Neural cell (in vitro differentiated cells): ENCODE measurements around the gene SLC25A47. TPM values are rescaled to one million over a fixed set of nuclear protein-coding genes. Genes with fewer than 3 reads are reported as not detected.

Source experiments
- H2AFZ ChIP-seq: fragments of 200-600, 300-800 bp; sonication (generic), shearing (Covaris generic); 2 replicates; pipeline ENCODE4 v1.6.0; 2014; ENCODE audit warnings: low read depth, mild to moderate bottlenecking, antibody characterized with exemption, low read length, moderate library complexity
- H3F3A ChIP-seq: fragments of 200-600 bp; shearing (Covaris generic); 2 replicates; pipeline ENCODE4 v1.6.1; 2016; ENCODE audit warnings: mild to moderate bottlenecking, moderate library complexity, mixed read lengths, antibody characterized with exemption, low read length; ENCODE audit not compliant: insufficient read depth, poor library complexity, severe bottlenecking
- H3K27ac ChIP-seq: fragments of 200-600, 300-800 bp; sonication (generic), shearing (Covaris generic); 2 replicates; pipeline ENCODE4 v1.5.1; 2014; ENCODE audit warnings: mild to moderate bottlenecking, low read length, moderate library complexity
- H3K27me3 ChIP-seq: fragments of 300-800, 200-600 bp; sonication (generic), shearing (Covaris generic); 2 replicates; pipeline ENCODE4 v1.6.0; 2014; ENCODE audit warnings: mild to moderate bottlenecking, low read depth, low read length, moderate library complexity; ENCODE audit not compliant: insufficient read depth
- H3K36me3 ChIP-seq: fragments of 300-800, 200-600 bp; sonication (generic), shearing (Covaris generic); 2 replicates; pipeline ENCODE4 v1.5.1; 2014; ENCODE audit warnings: mild to moderate bottlenecking, antibody characterized with exemption, low read length, moderate library complexity; ENCODE audit not compliant: insufficient read depth
- H3K4me2 ChIP-seq: fragments of 300-800, 200-600 bp; sonication (generic), shearing (Covaris generic); 2 replicates; pipeline ENCODE4 v1.6.0; 2014; ENCODE audit warnings: mild to moderate bottlenecking, low read length
- H3K4me3 ChIP-seq: fragments of 300-800, 200-600 bp; sonication (generic), shearing (Covaris generic); 2 replicates; pipeline ENCODE4 v1.5.1; 2014; ENCODE audit warnings: mild to moderate bottlenecking, low read length, moderate library complexity
- H3K79me2 ChIP-seq: fragments of 200-600 bp; shearing (Covaris generic); replicated peaks from 2 replicates; pipeline ENCODE4 v1.6.0; 2014; ENCODE audit warnings: mild to moderate bottlenecking, low read length, moderate library complexity; ENCODE audit not compliant: insufficient read depth
- H3K9ac ChIP-seq: fragments of 300-800, 200-600 bp; sonication (generic), shearing (Covaris generic); 2 replicates; pipeline ENCODE4 v1.6.1; 2016; ENCODE audit warnings: mild to moderate bottlenecking, low read length, mixed read lengths
- H3K9me2 ChIP-seq: fragments of 200-600 bp; shearing (Covaris generic); 2 replicates; pipeline ENCODE4 v1.6.1; 2016; ENCODE audit warnings: mild to moderate bottlenecking, low read length, mixed read lengths; ENCODE audit not compliant: insufficient read depth
- H3K9me3 ChIP-seq: fragments of 200-600, 300-800 bp; sonication (generic), shearing (Covaris generic); 2 replicates; pipeline ENCODE4 v1.6.1; 2016; ENCODE audit warnings: mild to moderate bottlenecking, mixed run types, low read length, moderate library complexity, mixed read lengths
- H4K20me1 ChIP-seq: fragments of 200-600 bp; shearing (Covaris generic); 2 replicates; pipeline ENCODE4 v1.6.1; 2016; ENCODE audit warnings: mild to moderate bottlenecking, mixed run types; ENCODE audit not compliant: insufficient read depth
- EP300 ChIP-seq: fragments of 450-650 bp; conservative IDR thresholded peaks from 2 replicates; pipeline ENCODE4 v1.6.1; 2014; ENCODE audit warnings: antibody characterized with exemption, mild to moderate bottlenecking, moderate library complexity; ENCODE audit not compliant: poor library complexity, severe bottlenecking
- EZH2 ChIP-seq: fragments of 200-600, 300-800 bp; shearing (Covaris generic), sonication (generic); IDR thresholded peaks from 2 replicates; pipeline ENCODE4 v1.6.1; 2014; ENCODE audit warnings: antibody characterized with exemption, low read length, borderline replicate concordance, mild to moderate bottlenecking; ENCODE audit not compliant: insufficient read depth, poor library complexity, severe bottlenecking
- MXI1 ChIP-seq: fragments of 450-650 bp; conservative IDR thresholded peaks from 2 replicates; pipeline ENCODE4 v1.6.1; 2014; ENCODE audit warnings: antibody characterized with exemption, mild to moderate bottlenecking; ENCODE audit not compliant: poor library complexity, severe bottlenecking
- POLR2AphosphoS5 ChIP-seq: IDR thresholded peaks from 2 replicates; pipeline ENCODE4 v1.6.1; 2012
- RAD21 ChIP-seq: fragments of 450-650 bp; conservative IDR thresholded peaks from 2 replicates; pipeline ENCODE4 v1.6.1; 2014; ENCODE audit warnings: antibody characterized with exemption, mild to moderate bottlenecking, moderate library complexity
- REST ChIP-seq: IDR thresholded peaks from 2 replicates; pipeline ENCODE4 v1.6.1; 2012; ENCODE audit warnings: borderline replicate concordance
- SMC3 ChIP-seq: fragments of 450-650 bp; conservative IDR thresholded peaks from 2 replicates; pipeline ENCODE4 v1.6.1; 2014; ENCODE audit warnings: antibody characterized with exemption, mild to moderate bottlenecking, moderate library complexity; ENCODE audit not compliant: poor library complexity
- TAF1 ChIP-seq: IDR thresholded peaks from 2 replicates; pipeline ENCODE4 v1.6.1; 2012; ENCODE audit warnings: low read depth
- polyA plus RNA-seq: library from polyadenylated mRNA; depleted of rRNA; stranded (reverse); fragments of >200 nt; gene quantifications from 2 replicates; pipeline ENCODE4 v1.2.3, GENCODE V29; 2014
- TF ChIP-seq, protein P1 (sequence below): fragments of 450-650 bp; IDR thresholded peaks from 2 replicates; pipeline ENCODE4 v1.5.1; 2014; ENCODE audit warnings: antibody characterized with exemption, mild to moderate bottlenecking, moderate library complexity; ENCODE audit not compliant: poor library complexity, severe bottlenecking

SLC25A47 gene
- polyA plus RNA-seq, 1 donor from 2014 or later = not detected

DNA sequence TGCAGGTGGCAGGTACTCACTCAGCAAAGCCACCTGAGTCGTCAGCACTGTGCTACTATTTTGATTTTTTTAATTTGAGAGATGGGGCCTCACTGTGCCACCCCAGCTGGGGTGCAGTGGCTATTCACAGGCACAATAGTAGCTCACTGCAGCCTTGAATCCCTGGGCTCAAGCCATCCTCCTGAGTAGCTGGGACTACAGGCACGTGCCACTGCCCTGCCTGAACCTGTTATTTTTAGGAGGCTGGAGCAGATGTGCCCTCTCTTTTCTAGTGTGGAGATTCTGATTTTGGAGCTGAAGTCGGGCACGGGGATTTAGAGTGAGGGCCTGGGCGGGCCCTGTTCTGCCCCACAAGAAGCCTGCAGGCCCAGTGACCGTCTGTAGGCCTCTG, 17.3 kb downstream of the SLC25A47 start:
- H3K4me2 ChIP-seq = no peak overlapping the region
- no peaks in the 10 kb centered on the region for H3K9me3 ChIP-seq
- H2AFZ ChIP-seq = no peak overlapping the region
- H3K27me3 ChIP-seq = no peaks in the 10 kb centered on the region
- H3K79me2 ChIP-seq = no peaks in the 10 kb centered on the region
- H4K20me1 ChIP-seq = no peaks in the 10 kb centered on the region
- H3K4me3 ChIP-seq = no peak overlapping the region
- H3K36me3 ChIP-seq = no peaks in the 10 kb centered on the region
- TF ChIP-seq EP300 (no peak), EZH2 (no peak), RAD21 (no peak), POLR2AphosphoS5 (no peak), REST (no peak), MXI1 (no peak), TAF1 (no peak), SMC3 (no peak)
- TF ChIP-seq, protein P1, sequence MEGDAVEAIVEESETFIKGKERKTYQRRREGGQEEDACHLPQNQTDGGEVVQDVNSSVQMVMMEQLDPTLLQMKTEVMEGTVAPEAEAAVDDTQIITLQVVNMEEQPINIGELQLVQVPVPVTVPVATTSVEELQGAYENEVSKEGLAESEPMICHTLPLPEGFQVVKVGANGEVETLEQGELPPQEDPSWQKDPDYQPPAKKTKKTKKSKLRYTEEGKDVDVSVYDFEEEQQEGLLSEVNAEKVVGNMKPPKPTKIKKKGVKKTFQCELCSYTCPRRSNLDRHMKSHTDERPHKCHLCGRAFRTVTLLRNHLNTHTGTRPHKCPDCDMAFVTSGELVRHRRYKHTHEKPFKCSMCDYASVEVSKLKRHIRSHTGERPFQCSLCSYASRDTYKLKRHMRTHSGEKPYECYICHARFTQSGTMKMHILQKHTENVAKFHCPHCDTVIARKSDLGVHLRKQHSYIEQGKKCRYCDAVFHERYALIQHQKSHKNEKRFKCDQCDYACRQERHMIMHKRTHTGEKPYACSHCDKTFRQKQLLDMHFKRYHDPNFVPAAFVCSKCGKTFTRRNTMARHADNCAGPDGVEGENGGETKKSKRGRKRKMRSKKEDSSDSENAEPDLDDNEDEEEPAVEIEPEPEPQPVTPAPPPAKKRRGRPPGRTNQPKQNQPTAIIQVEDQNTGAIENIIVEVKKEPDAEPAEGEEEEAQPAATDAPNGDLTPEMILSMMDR = no peak
- no peaks in the 10 kb centered on the region for H3K9me2 ChIP-seq
- H3K27ac ChIP-seq = no peak overlapping the region
- H3F3A ChIP-seq = no peaks in the 10 kb centered on the region
- no peak overlapping the region for H3K9ac ChIP-seq

DNA sequence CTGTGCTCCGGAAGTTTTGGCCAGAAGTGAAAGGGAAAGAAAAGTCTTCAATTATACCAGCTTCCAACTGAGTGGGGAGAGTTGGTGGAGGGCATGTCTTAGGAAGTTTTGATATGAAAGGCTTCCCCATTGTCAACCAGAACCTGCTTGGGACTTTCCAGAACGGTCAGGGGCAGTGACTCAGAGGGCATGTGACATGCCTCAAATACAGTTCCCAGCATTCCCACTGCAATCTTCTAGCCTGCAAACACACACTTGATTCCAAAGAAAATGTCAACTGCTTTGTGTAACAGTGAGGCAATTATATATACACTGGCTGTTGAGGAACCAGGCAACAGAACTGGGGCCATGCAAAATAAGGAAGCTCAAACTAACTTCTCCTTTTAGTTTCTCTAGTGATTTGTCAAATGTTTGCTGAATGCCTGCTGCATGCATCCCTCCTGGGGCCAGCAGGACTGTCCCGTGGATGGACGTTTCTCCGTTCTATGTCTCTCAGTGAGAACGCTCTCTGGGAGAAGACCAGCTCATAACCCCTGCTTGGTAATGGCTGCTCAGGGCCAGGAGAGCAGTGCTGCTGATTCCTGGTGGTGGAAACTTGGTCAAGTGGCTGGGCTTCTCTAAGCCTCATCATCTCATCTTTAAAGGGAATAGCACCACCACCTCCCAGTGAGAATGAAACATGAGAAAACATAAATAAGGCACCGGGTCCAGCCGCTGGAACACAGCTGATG, 18.3 kb downstream of the SLC25A47 start:
- H3K79me2 ChIP-seq = no peaks in the 10 kb centered on the region
- no peak overlapping the region for H3K4me2 ChIP-seq
- H3K4me3 ChIP-seq = no peak overlapping the region
- H3K9me2 ChIP-seq = no peaks in the 10 kb centered on the region
- H3F3A ChIP-seq = no peaks in the 10 kb centered on the region
- no peaks in the 10 kb centered on the region for H3K9me3 ChIP-seq
- no peak overlapping the region for H3K27ac ChIP-seq
- H3K36me3 ChIP-seq = no peaks in the 10 kb centered on the region
- H2AFZ ChIP-seq = no peak overlapping the region
- H3K9ac ChIP-seq = no peak overlapping the region
- H4K20me1 ChIP-seq = no peaks in the 10 kb centered on the region
- TF ChIP-seq REST (no peak), RAD21 (no peak), EZH2 (no peak), TAF1 (no peak), POLR2AphosphoS5 (no peak), EP300 (no peak), SMC3 (no peak), MXI1 (no peak)
- TF ChIP-seq, protein P1 = no peak
- H3K27me3 ChIP-seq = no peaks in the 10 kb centered on the region
